ENCODE data around the gene KCNT1.
A peak's percentile ranks its signal among the peaks of the same experiment; 100 is the strongest.
"Not testable (repeated sequence)": the region's sequence is repeated elsewhere in the genome, so short reads cannot be mapped to it uniquely, and the experiment has no call there.

The KCNT1 gene

GRCh38 chr9:135672786-135673185, 29.2 kb upstream of the KCNT1 start:
- FAIRE-seq; DNase-seq (ENCODE audit: low spot score): not testable (repeated sequence)

GRCh38 chr9:135673941-135674340, 28.0 kb upstream of the KCNT1 start:
- DNase-seq (ENCODE audit: low spot score), result no peak
- no peak for FAIRE-seq

GRCh38 chr9:135674977-135675376, 27.0 kb upstream of the KCNT1 start:
- FAIRE-seq, result no peak
- DNase-seq (ENCODE audit: low spot score), result no peak

GRCh38 chr9:135676891-135677290, 25.1 kb upstream of the KCNT1 start:
- DNase-seq (ENCODE audit: low spot score) (no peak), FAIRE-seq (no peak)

- no peak for DNase-seq (ENCODE audit: low spot score)
- no peak for FAIRE-seq
Measured at GRCh38 chr9:135677641-135678168, 24.3 kb upstream of the KCNT1 start.

- FAIRE-seq (no peak), DNase-seq (ENCODE audit: low spot score) (no peak)
Measured at GRCh38 chr9:135678236-135679017, 23.6 kb upstream of the KCNT1 start.

- DNase-seq (ENCODE audit: low spot score), result no peak
- FAIRE-seq, result no peak
Measured at GRCh38 chr9:135680056-135680455, 21.9 kb upstream of the KCNT1 start.

- FAIRE-seq (no peak), DNase-seq (ENCODE audit: low spot score) (no peak)
Measured at GRCh38 chr9:135681161-135681560, 20.8 kb upstream of the KCNT1 start.

- no peak for DNase-seq (ENCODE audit: low spot score)
- FAIRE-seq, result no peak
Measured at GRCh38 chr9:135683401-135684034, 18.5 kb upstream of the KCNT1 start.

- no peak for FAIRE-seq
- no peak for DNase-seq (ENCODE audit: low spot score)
Measured at GRCh38 chr9:135684691-135685090, 17.3 kb upstream of the KCNT1 start.

- DNase-seq (ENCODE audit: low spot score) (no peak), FAIRE-seq (no peak)
Measured at GRCh38 chr9:135687216-135687615, 14.8 kb upstream of the KCNT1 start.

GRCh38 chr9:135689011-135689410, 13.0 kb upstream of the KCNT1 start:
- no peak for FAIRE-seq
- DNase-seq (ENCODE audit: low spot score), result no peak

- FAIRE-seq, result peak; percentile 94
- no peak for DNase-seq (ENCODE audit: low spot score)
Measured at GRCh38 chr9:135690836-135691570, 11.0 kb upstream of the KCNT1 start.

- FAIRE-seq (no peak), DNase-seq (ENCODE audit: low spot score) (peak; percentile 79)
Measured at GRCh38 chr9:135692410-135692809, 9.6 kb upstream of the KCNT1 start.

- DNase-seq (ENCODE audit: low spot score), result no peak
Measured at GRCh38 chr9:135693265-135693664, 8.7 kb upstream of the KCNT1 start.

GRCh38 chr9:135693771-135694170, 8.2 kb upstream of the KCNT1 start:
- DNase-seq (ENCODE audit: low spot score) (no peak), FAIRE-seq (no peak)

More at GRCh38 chr9:135693265-135693664, 8.7 kb upstream of the KCNT1 start:
- no peak for FAIRE-seq

GRCh38 chr9:135694414-135694813, 7.6 kb upstream of the KCNT1 start:
- FAIRE-seq (no peak), DNase-seq (ENCODE audit: low spot score) (no peak)

GRCh38 chr9:135695036-135695435, 6.9 kb upstream of the KCNT1 start:
- FAIRE-seq, result no peak
- DNase-seq (ENCODE audit: low spot score), result no peak

GRCh38 chr9:135695642-135696041, 6.3 kb upstream of the KCNT1 start:
- FAIRE-seq (no peak), DNase-seq (ENCODE audit: low spot score) (no peak)

GRCh38 chr9:135696446-135696845, 5.5 kb upstream of the KCNT1 start:
- FAIRE-seq, result no peak
- DNase-seq (ENCODE audit: low spot score), result no peak

- DNase-seq (ENCODE audit: low spot score) (no peak), FAIRE-seq (no peak)
Measured at GRCh38 chr9:135697226-135697625, 4.8 kb upstream of the KCNT1 start.

GRCh38 chr9:135698236-135698635, 3.7 kb upstream of the KCNT1 start:
- FAIRE-seq, result no peak

More at GRCh38 chr9:135698236-135698635, 3.7 kb upstream of the KCNT1 start:
- DNase-seq (ENCODE audit: low spot score), result no peak

All from urothelium cell line (cell line).